Measurements from ENCODE around the gene HBA2.

- no peak for TF ChIP-seq CTCF (IDR thresholded peaks at IDR 0.05; ENCODE audit: insufficient read depth, low read length, poor library complexity, severe bottlenecking)
- TF ChIP-seq EZH2phosphoT487 (conservative IDR thresholded peaks at IDR 0.05; ENCODE audit: low read length), result no peak
Observed at GRCh38 chr16:187330-187729, 14.7 kb downstream of the HBA2 start.
